B cell (primary cell): ENCODE measurements around the gene CD74. TPM values are rescaled to one million over a fixed set of nuclear protein-coding genes. Genes with fewer than 3 reads are reported as not detected.
"Not testable (repeated sequence)": the region's sequence is repeated elsewhere in the genome, so short reads cannot be mapped to it uniquely, and the experiment has no call there.

Source experiments
- ATAC-seq: fragments of 200-7000 bp; cut with Tn5 transposase; one replicate; pipeline ENCODE4 v1.10.0; 2021; ENCODE audit warnings: low read depth, mild to moderate bottlenecking, moderate number of reproducible peaks, moderate library complexity
- CTCF ChIA-PET: fragments of 350-600 bp; sonication (Branson Sonifier 250); formaldehyde crosslinking; loops from one replicate; lab custom pipeline; 2021; ENCODE audit warnings: antibody characterized with exemption, inconsistent platforms; lab: Charles Lee
- POLR2A ChIA-PET: fragments of 350-600 bp; sonication (Branson Sonifier 250); formaldehyde crosslinking; loops from one replicate; lab custom pipeline; 2021; ENCODE audit warnings: antibody characterized with exemption; lab: Charles Lee
- DNase-seq: peaks from one replicate; pipeline ENCODE4 v3.0.0; 2013
- H2AFZ ChIP-seq: 2 replicates; pipeline ENCODE4 v1.6.1; 2012; ENCODE audit warnings: mild to moderate bottlenecking, low read depth, low read length; ENCODE audit not compliant: insufficient read depth, poor library complexity, severe bottlenecking
- H3K27ac ChIP-seq, 2 donors: 1 replicate in 1 of 2; 2 replicates in 1 of 2; pipeline ENCODE4 v1.5.1; 2012 to 2013; ENCODE audit warnings: low read length in 2 of 2, mild to moderate bottlenecking in 2 of 2, moderate library complexity in 1 of 2
- H3K27me3 ChIP-seq, 4 experiments: fragments of 200-600 bp in 1 of 4; sonication (generic) in 1 of 4; replicated peaks in 1 of 4; 1 replicate in 2 of 4; 2 replicates in 2 of 4; pipeline versions ENCODE4 v1.6.1 to v1.7.0; 2013 to 2016; ENCODE audit warnings: low read length in 3 of 4, mild to moderate bottlenecking in 2 of 4, mixed read lengths in 1 of 4, moderate library complexity in 1 of 4; ENCODE audit not compliant: insufficient read depth in 4 of 4, control insufficient read depth in 3 of 4; ENCODE audit errors: control extremely low read depth in 1 of 4
- H3K36me3 ChIP-seq, 2 experiments: replicated peaks in 1 of 2; 1 replicate in 1 of 2; 2 replicates in 1 of 2; pipeline versions ENCODE4 v1.6.1 to v1.7.1; 2013; ENCODE audit warnings: low read length in 1 of 2; ENCODE audit not compliant: insufficient read depth in 2 of 2, control insufficient read depth in 1 of 2; ENCODE audit errors: control extremely low read depth in 1 of 2, extremely low read depth in 1 of 2
- H3K4me1 ChIP-seq, 2 donors: fragments of 200-600 bp in 1 of 2; sonication (generic) in 1 of 2; 1 replicate in 1 of 2; 2 replicates in 1 of 2; pipeline versions ENCODE4 v1.5.1 to v1.6.1; 2013 to 2017; ENCODE audit warnings: low read length in 2 of 2; ENCODE audit not compliant: control insufficient read depth in 2 of 2, insufficient read depth in 2 of 2
- H3K4me2 ChIP-seq: replicated peaks from 2 replicates; pipeline ENCODE3; 2012; ENCODE audit warnings: mild to moderate bottlenecking, low read depth, low read length; ENCODE audit not compliant: poor library complexity, severe bottlenecking
- H3K4me3 ChIP-seq, 5 experiments: fragments of 200-600 bp in 1 of 5; sonication (generic) in 1 of 5; 1 replicate in 3 of 5; 2 replicates in 2 of 5; pipeline versions ENCODE4 v1.5.1 to v1.7.0; 2011 to 2016; ENCODE audit warnings: low read length in 4 of 5, mild to moderate bottlenecking in 4 of 5, low read depth in 2 of 5, control low read depth in 1 of 5, moderate library complexity in 1 of 5; ENCODE audit not compliant: insufficient read depth in 1 of 5; ENCODE audit errors: control extremely low read depth in 1 of 5, extremely low read depth in 1 of 5
- H3K79me2 ChIP-seq: fragments of 200-600 bp; sonication (generic); one replicate; pipeline ENCODE4 v1.6.0; 2016; ENCODE audit warnings: low read length; ENCODE audit not compliant: control insufficient read depth, insufficient read depth
- H3K9ac ChIP-seq: fragments of 200-600 bp; sonication (generic); 2 replicates; pipeline ENCODE4 v1.6.1; 2017; ENCODE audit warnings: mild to moderate bottlenecking, low read length, moderate library complexity
- H3K9me3 ChIP-seq, 3 donors: one replicate each; pipeline versions ENCODE4 v1.6.1 to v1.7.1; 2013; ENCODE audit warnings: low read length in 2 of 3; ENCODE audit not compliant: control insufficient read depth in 2 of 3, insufficient read depth in 1 of 3; ENCODE audit errors: control extremely low read depth in 1 of 3
- H4K20me1 ChIP-seq: 2 replicates; pipeline ENCODE4 v1.6.0; 2012; ENCODE audit warnings: mild to moderate bottlenecking, low read length; ENCODE audit not compliant: insufficient read depth, control insufficient read depth, poor library complexity, severe bottlenecking
- H3K27ac Mint-ChIP-seq: one replicate; pipeline ENCODE4 v1.8.0; 2021; ENCODE audit warnings: mixed read lengths
- H3K27me3 Mint-ChIP-seq: one replicate; pipeline ENCODE4 v1.8.0; 2021; ENCODE audit warnings: mixed read lengths
- H3K4me1 Mint-ChIP-seq: one replicate; pipeline ENCODE4 v1.8.0; 2021; ENCODE audit warnings: mixed read lengths
- H3K4me3 Mint-ChIP-seq: one replicate; pipeline ENCODE4 v1.8.0; 2021; ENCODE audit warnings: mixed read lengths
- H3K9me3 Mint-ChIP-seq: one replicate; pipeline ENCODE4 v1.8.0; 2022; ENCODE audit warnings: mixed read lengths; ENCODE audit not compliant: insufficient read depth
- CTCF ChIP-seq: fragments of 200-600 bp; IDR thresholded peaks from one replicate; pipeline ENCODE4 v1.8.0; 2022; ENCODE audit warnings: antibody characterized with exemption, mild to moderate bottlenecking
- EZH2 ChIP-seq: IDR thresholded peaks from 2 replicates; pipeline ENCODE4 v1.6.1; 2012; ENCODE audit warnings: borderline replicate concordance, low read depth, mild to moderate bottlenecking, moderate library complexity, low read length; ENCODE audit not compliant: insufficient read depth, poor library complexity, severe bottlenecking
- WGBS: methylation state at CpG from one replicate; pipeline ENCODE4 v1.1.5; 2013; ENCODE audit warnings: missing lambda C conversion rate; ENCODE audit not compliant: insufficient coverage; 5-methylcytosine and 5-hydroxymethylcytosine counted together
- intact Hi-C: fragments of 100-400 bp; cut with micrococcal nuclease; formaldehyde crosslinking; loops from one replicate; pipeline ENCODE4 v1.10.0; 2022
- polyA plus RNA-seq: library from polyadenylated mRNA; depleted of rRNA; stranded (reverse); fragments of >200 nt; gene quantifications from 2 replicates; pipeline ENCODE4 v1.2.3, GENCODE V29; 2012
- total RNA-seq, 2 donors: library from RNA; stranded (reverse); fragments of 120-200 nt in 1 of 2; gene quantifications; 1 replicate in 1 of 2; 2 replicates in 1 of 2; pipeline versions ENCODE4 v1.2.3 to v1.2.4, GENCODE V29; 2013 to 2022

CD74 gene
- total and polyA plus RNA-seq, 2 donors (not counting 1 experiment from before 2014, with no cell fraction given), result 5,670 to 14,307 TPM

DNA sequence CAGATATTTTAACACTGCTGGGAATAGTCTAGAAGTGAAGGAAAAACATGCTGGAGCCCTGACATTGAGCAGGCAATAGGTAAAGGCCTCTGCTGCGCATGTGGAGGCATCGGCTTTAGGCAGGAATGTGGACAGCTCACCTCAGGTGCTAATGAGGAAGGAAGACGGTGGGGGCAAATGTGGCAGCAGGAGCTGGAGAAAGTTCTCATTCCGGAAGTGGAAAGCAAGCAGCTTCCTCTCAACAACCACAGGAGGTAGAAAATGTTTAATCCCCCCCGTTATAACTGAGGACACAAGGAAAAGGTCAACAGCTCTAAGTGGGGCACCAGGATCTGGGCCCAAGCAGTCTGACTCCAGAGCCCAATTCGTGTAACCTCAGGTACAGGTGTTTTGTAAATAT lies 44.4 kb upstream of the CD74 start:
- Histone ChIP-seq H3K4me2 (peak overlapping the region; percentile 52), H2AFZ (peak overlapping the region; percentile 56), H3K79me2 (peaks cover 3% of the 10 kb centered on the region), H3K36me3 (no peaks in the 10 kb centered on the region), H3K27ac (peak overlapping the region; percentile 8 to 39), H3K9me3 (no peaks in the 10 kb centered on the region), H3K4me1 (peaks cover 36 to 53% of the 10 kb centered on the region in 2 donors), H3K4me3 (no peak overlapping the region), H3K9ac (no peak overlapping the region), H4K20me1 (no peaks in the 10 kb centered on the region), H3K27me3 (no peaks in the 10 kb centered on the region)
- Mint-ChIP-seq H3K27me3 (no peaks in the 10 kb centered on the region), H3K4me3 (peak overlapping the region; percentile 26), H3K27ac (peak overlapping the region; percentile 76), H3K4me1 (peaks cover 41% of the 10 kb centered on the region), H3K9me3 (no peaks in the 10 kb centered on the region)
- peak; percentile 48 for DNase-seq
- no peak for ATAC-seq
- intact Hi-C loops, result loop anchor here (10.0 kb wide), 1 partner anchor 168 kb away; no protein-coding TSS in a partner anchor
- CTCF ChIA-PET, result interaction anchor here (0.6 to 7.3 kb wide), 19 partner anchors 11 to 390 kb away, joined by 3 to 126 read pairs (median 4); partner anchors contain the start of genes IRGM and RBM22
- POLR2A ChIA-PET, result no interaction called here
- no peak for TF ChIP-seq EZH2
- no peak for TF ChIP-seq CTCF
- WGBS, result 5% methylated on average over 3 of the region's 6 CpGs

- Mint-ChIP-seq H3K27me3 (no peaks in the 10 kb centered on the region), H3K27ac (no peak overlapping the region), H3K9me3 (no peaks in the 10 kb centered on the region), H3K4me1 (peaks cover 28% of the 10 kb centered on the region), H3K4me3 (no peak overlapping the region)
- WGBS, result 83% methylated on average over 6 of the region's 9 CpGs
- H3K27ac ChIP-seq, result no peak overlapping the region
- peaks cover 22 to 40% of the 10 kb centered on the region in 2 donors for H3K4me1 ChIP-seq
- intact Hi-C loops, result loop anchor here (5.0 to 10.0 kb wide), 2 partner anchors 33 to 170 kb away; no protein-coding TSS in a partner anchor
- ATAC-seq (no peak), DNase-seq (no peak)
- H3K79me2 ChIP-seq, result peaks cover 3% of the 10 kb centered on the region
- no peak overlapping the region for H3K9ac ChIP-seq
- peak overlapping the region; percentile 46 for H2AFZ ChIP-seq
- POLR2A ChIA-PET, result interaction anchor here (0.8 kb wide), 1 partner anchor 44 kb away, joined by 5 read pairs; no protein-coding TSS in a partner anchor
- no peaks in the 10 kb centered on the region for H3K9me3 ChIP-seq
- no peaks in the 10 kb centered on the region for H3K27me3 ChIP-seq
- TF ChIP-seq CTCF, result no peak
- TF ChIP-seq EZH2, result no peak
- no peaks in the 10 kb centered on the region for H4K20me1 ChIP-seq
- no peaks in the 10 kb centered on the region for H3K36me3 ChIP-seq
- no peak overlapping the region for H3K4me2 ChIP-seq
- no peak overlapping the region for H3K4me3 ChIP-seq
- CTCF ChIA-PET, result interaction anchor here (0.6 to 7.3 kb wide), 4 partner anchors 69 to 483 kb away, joined by 3 to 126 read pairs (median 6); no protein-coding TSS in a partner anchor
These were observed 42.0 kb upstream of the CD74 start for GRCh38 chr5:150454492-150455229.

- H3K4me3 Mint-ChIP-seq, H3K9me3 Mint-ChIP-seq, H4K20me1 ChIP-seq, H3K36me3 ChIP-seq, DNase-seq, H3K79me2 ChIP-seq, H3K27me3 Mint-ChIP-seq, CTCF ChIA-PET, H3K9ac ChIP-seq, H3K4me2 ChIP-seq, H3K27me3 ChIP-seq, H3K9me3 ChIP-seq, POLR2A ChIA-PET, ATAC-seq, H3K27ac Mint-ChIP-seq, H3K4me3 ChIP-seq: not testable (repeated sequence)
- peak overlapping the region; percentile 46 for H2AFZ ChIP-seq
- H3K4me1 Mint-ChIP-seq, result peaks cover 24% of the 10 kb centered on the region
- peak overlapping the region in 1 of 2 donors; percentile 33 for H3K27ac ChIP-seq
- peaks cover 19 to 34% of the 10 kb centered on the region in 2 donors for H3K4me1 ChIP-seq
- intact Hi-C loops, result loop anchor here (5.0 to 10.0 kb wide), 2 partner anchors 33 to 171 kb away; no protein-coding TSS in a partner anchor
- 0% methylated on average over 2 of the region's 8 CpGs for WGBS
These were observed 41.3 kb upstream of the CD74 start for GRCh38 chr5:150454027-150454426.
